ENCODE data around the gene PTPRK. TPM values are rescaled to one million over a fixed set of nuclear protein-coding genes. Genes with fewer than 3 reads are reported as not detected.

Gene PTPRK
- total RNA-seq, 1 experiment from 2014 or later: 34.2 TPM

DNA sequence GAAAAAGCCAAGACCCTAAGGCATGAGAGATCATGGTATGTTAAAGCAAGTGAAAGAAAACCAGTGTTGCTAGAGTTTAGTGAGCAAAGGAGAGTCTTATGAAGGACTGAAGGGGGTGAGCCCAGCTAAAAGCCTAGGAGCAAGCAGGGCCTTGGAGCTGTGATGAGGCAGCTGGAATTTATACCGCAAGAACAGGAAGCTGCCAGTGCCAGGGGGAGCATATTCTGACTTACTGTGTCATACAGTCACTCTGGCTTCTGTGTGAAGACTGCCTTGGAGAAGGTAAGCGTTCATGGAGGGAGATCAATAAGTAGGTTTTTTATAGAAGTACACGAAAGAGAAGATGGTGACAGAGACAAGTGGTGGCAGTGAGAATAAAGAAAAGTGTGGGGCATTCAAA, 310.6 kb downstream of the PTPRK start:
- Histone ChIP-seq H3K9ac (ENCODE audit: low read length) (no peak overlapping the region), H3K4me3 (replicated peaks in 1 of 2; ENCODE audit: low read depth in 1 of 2, low read length in 2 of 2) (no peak overlapping the region), H3K4me2 (ENCODE audit: low read length) (no peak overlapping the region), H3K36me3 (ENCODE audit: control insufficient read depth in 1 of 2, insufficient read depth in 2 of 2, low read length in 2 of 2) (no peaks in the 10 kb centered on the region), H3K9me2 (ENCODE audit: insufficient read depth) (no peaks in the 10 kb centered on the region), H4K20me1 (ENCODE audit: insufficient read depth) (no peaks in the 10 kb centered on the region), H2AFZ (ENCODE audit: low read depth, low read length, poor library complexity, severe bottlenecking) (no peak overlapping the region), H3K79me2 (ENCODE audit: insufficient read depth, low read length) (no peaks in the 10 kb centered on the region), H3K4me1 (ENCODE audit: control insufficient read depth in 1 of 2, insufficient read depth in 2 of 2, low read length in 2 of 2) (no peaks in the 10 kb centered on the region), H3K27ac (ENCODE audit: low read depth, low read length) (no peak overlapping the region), H3K27me3 (ENCODE audit: insufficient read depth, low read length) (no peaks in the 10 kb centered on the region), H3K9me3 (ENCODE audit: control insufficient read depth in 1 of 2, insufficient read depth in 1 of 2, low read depth in 1 of 2, low read length in 2 of 2) (no peaks in the 10 kb centered on the region)
- RAD21 ChIA-PET (ENCODE audit: low non-redundant PET in 1 of 2, low total read pairs in 2 of 2, uncharacterized antibody in 2 of 2, unreplicated experiment in 2 of 2): no interaction called here
- intact Hi-C loops (cut with micrococcal nuclease): no loop called here
- TF ChIP-seq TCF7L2 (IDR thresholded peaks at IDR 0.05; ENCODE audit: borderline replicate concordance, extremely low read depth, insufficient read depth, insufficient read length) (no peak), SIN3A (IDR thresholded peaks at IDR 0.05; ENCODE audit: low read depth) (no peak), SRF (IDR thresholded peaks at IDR 0.05; ENCODE audit: low read depth) (no peak), EGR1 (IDR thresholded peaks at IDR 0.05; ENCODE audit: low read depth) (no peak), CBX3 (IDR thresholded peaks at IDR 0.05; ENCODE audit: low read depth) (no peak), CEBPB (IDR thresholded peaks at IDR 0.05; ENCODE audit: low read depth) (no peak), FOSL1 (IDR thresholded peaks at IDR 0.05; ENCODE audit: low read depth) (no peak), EZH2phosphoT487 (IDR thresholded peaks at IDR 0.05; ENCODE audit: borderline replicate concordance) (no peak), YY1 (IDR thresholded peaks at IDR 0.05; ENCODE audit: extremely low read depth, insufficient replicate concordance, low read depth, low read length) (no peak), POLR2AphosphoS5 (IDR thresholded peaks at IDR 0.05; ENCODE audit: low read depth, low read length) (no peak), ZFX (IDR thresholded peaks at IDR 0.05) (no peak), RAD21 (IDR thresholded peaks at IDR 0.05; ENCODE audit: low read depth) (no peak), JUND (IDR thresholded peaks at IDR 0.05) (no peak)
- TF ChIP-seq, protein P1, sequence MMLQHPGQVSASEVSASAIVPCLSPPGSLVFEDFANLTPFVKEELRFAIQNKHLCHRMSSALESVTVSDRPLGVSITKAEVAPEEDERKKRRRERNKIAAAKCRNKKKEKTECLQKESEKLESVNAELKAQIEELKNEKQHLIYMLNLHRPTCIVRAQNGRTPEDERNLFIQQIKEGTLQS (IDR thresholded peaks at IDR 0.05): no peak
- TF ChIP-seq, protein P2, sequence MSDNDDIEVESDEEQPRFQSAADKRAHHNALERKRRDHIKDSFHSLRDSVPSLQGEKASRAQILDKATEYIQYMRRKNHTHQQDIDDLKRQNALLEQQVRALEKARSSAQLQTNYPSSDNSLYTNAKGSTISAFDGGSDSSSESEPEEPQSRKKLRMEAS (IDR thresholded peaks at IDR 0.05): no peak
- TF ChIP-seq, protein P3, sequence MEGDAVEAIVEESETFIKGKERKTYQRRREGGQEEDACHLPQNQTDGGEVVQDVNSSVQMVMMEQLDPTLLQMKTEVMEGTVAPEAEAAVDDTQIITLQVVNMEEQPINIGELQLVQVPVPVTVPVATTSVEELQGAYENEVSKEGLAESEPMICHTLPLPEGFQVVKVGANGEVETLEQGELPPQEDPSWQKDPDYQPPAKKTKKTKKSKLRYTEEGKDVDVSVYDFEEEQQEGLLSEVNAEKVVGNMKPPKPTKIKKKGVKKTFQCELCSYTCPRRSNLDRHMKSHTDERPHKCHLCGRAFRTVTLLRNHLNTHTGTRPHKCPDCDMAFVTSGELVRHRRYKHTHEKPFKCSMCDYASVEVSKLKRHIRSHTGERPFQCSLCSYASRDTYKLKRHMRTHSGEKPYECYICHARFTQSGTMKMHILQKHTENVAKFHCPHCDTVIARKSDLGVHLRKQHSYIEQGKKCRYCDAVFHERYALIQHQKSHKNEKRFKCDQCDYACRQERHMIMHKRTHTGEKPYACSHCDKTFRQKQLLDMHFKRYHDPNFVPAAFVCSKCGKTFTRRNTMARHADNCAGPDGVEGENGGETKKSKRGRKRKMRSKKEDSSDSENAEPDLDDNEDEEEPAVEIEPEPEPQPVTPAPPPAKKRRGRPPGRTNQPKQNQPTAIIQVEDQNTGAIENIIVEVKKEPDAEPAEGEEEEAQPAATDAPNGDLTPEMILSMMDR (IDR thresholded peaks at IDR 0.05 in 2 of 3, conservative IDR thresholded peaks at IDR 0.05 in 1 of 3; ENCODE audit: borderline replicate concordance in 1 of 3, insufficient read depth in 1 of 3, low read depth in 2 of 3, low read length in 2 of 3): no peak
- TF ChIP-seq, protein P4, sequence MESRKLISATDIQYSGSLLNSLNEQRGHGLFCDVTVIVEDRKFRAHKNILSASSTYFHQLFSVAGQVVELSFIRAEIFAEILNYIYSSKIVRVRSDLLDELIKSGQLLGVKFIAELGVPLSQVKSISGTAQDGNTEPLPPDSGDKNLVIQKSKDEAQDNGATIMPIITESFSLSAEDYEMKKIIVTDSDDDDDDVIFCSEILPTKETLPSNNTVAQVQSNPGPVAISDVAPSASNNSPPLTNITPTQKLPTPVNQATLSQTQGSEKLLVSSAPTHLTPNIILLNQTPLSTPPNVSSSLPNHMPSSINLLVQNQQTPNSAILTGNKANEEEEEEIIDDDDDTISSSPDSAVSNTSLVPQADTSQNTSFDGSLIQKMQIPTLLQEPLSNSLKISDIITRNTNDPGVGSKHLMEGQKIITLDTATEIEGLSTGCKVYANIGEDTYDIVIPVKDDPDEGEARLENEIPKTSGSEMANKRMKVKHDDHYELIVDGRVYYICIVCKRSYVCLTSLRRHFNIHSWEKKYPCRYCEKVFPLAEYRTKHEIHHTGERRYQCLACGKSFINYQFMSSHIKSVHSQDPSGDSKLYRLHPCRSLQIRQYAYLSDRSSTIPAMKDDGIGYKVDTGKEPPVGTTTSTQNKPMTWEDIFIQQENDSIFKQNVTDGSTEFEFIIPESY (IDR thresholded peaks at IDR 0.05; ENCODE audit: extremely low read depth, insufficient replicate concordance, low read length): no peak
- TF ChIP-seq, protein P5, sequence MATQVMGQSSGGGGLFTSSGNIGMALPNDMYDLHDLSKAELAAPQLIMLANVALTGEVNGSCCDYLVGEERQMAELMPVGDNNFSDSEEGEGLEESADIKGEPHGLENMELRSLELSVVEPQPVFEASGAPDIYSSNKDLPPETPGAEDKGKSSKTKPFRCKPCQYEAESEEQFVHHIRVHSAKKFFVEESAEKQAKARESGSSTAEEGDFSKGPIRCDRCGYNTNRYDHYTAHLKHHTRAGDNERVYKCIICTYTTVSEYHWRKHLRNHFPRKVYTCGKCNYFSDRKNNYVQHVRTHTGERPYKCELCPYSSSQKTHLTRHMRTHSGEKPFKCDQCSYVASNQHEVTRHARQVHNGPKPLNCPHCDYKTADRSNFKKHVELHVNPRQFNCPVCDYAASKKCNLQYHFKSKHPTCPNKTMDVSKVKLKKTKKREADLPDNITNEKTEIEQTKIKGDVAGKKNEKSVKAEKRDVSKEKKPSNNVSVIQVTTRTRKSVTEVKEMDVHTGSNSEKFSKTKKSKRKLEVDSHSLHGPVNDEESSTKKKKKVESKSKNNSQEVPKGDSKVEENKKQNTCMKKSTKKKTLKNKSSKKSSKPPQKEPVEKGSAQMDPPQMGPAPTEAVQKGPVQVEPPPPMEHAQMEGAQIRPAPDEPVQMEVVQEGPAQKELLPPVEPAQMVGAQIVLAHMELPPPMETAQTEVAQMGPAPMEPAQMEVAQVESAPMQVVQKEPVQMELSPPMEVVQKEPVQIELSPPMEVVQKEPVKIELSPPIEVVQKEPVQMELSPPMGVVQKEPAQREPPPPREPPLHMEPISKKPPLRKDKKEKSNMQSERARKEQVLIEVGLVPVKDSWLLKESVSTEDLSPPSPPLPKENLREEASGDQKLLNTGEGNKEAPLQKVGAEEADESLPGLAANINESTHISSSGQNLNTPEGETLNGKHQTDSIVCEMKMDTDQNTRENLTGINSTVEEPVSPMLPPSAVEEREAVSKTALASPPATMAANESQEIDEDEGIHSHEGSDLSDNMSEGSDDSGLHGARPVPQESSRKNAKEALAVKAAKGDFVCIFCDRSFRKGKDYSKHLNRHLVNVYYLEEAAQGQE (IDR thresholded peaks at IDR 0.05; ENCODE audit: low read depth): no peak
- no TSS peak for BruUV-seq (replicated peaks)
- CTCF ChIA-PET: no interaction called here
- POLR2A ChIA-PET: no interaction called here
- no peak for DNase-seq (ENCODE audit: low read depth, low spot score)
- no peak for ATAC-seq
